HG03575 (cell line): ENCODE results near the gene RHBDF1.

Experiments used
- ATAC-seq: cut with Tn5 transposase; IDR thresholded peaks from one replicate; pipeline ENCODE4 v1.9.1; 2021; ENCODE audit not compliant: unreplicated experiment, insufficient number of reproducible peaks, low FRiP score; ENCODE audit errors: extremely low read depth

Gene RHBDF1

DNA sequence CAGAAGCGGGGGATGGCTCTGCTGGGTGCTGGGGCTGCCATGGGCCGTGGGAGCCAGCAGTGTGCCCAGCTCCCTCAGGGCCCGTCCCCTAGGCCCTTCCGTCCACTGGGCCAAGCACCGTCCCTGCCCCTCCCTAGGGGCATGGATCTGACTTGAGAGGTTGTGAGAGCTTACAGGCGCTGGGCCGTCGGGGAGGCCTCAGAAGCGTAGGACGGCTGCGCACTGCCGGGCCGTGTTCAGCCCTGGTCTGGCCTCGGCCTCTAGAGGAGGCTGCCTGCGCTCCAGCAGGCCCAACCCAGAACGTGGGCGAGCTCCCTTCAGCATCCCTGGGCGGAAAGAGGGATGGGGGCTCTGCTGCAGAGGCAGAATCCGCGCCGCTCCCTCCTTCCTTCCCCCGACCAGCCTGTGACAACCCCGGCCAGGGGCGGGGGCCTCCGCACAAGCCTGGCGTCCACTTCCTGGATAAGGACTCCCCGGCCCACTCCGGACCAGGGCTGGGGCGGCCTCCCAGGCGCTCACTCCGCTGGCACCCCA lies 4.9 kb upstream of the RHBDF1 start:
- no peak for ATAC-seq

DNA sequence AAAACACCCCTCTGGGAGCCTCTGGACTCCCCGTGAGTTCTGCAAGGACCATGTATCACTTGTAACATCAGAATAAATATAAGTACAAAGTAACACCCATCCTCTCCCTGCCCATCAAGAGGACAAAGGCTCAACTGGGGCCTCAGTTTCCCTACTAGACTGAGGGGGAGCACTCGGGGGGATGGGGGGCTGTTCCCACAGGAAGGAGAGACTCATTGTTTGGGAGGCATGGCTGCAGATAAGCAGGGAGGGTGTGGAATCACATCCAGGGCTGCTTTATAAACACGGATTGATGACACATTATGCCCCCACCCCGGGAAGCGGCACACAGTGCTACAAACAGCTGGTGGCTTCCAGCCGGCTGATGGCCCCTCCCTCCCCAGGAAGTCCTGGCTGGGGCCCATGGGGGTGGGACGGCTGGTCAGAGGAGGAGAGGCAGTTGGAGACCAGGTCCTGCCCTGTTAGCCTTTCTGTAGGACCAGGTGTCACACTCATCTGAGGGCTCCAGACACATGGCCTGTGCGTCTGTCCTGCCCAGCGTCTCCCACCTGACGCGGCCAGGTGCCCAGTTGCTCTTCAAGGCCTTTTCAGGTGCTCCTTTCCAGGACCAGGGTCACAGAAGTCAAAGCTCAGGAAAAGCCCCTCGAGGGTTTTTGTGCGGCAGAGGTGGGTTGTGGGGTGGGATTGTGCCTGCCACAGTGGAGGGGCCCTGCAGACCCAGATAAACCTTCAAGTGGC lies 4.3 kb upstream of the RHBDF1 start:
- no peak for ATAC-seq

DNA sequence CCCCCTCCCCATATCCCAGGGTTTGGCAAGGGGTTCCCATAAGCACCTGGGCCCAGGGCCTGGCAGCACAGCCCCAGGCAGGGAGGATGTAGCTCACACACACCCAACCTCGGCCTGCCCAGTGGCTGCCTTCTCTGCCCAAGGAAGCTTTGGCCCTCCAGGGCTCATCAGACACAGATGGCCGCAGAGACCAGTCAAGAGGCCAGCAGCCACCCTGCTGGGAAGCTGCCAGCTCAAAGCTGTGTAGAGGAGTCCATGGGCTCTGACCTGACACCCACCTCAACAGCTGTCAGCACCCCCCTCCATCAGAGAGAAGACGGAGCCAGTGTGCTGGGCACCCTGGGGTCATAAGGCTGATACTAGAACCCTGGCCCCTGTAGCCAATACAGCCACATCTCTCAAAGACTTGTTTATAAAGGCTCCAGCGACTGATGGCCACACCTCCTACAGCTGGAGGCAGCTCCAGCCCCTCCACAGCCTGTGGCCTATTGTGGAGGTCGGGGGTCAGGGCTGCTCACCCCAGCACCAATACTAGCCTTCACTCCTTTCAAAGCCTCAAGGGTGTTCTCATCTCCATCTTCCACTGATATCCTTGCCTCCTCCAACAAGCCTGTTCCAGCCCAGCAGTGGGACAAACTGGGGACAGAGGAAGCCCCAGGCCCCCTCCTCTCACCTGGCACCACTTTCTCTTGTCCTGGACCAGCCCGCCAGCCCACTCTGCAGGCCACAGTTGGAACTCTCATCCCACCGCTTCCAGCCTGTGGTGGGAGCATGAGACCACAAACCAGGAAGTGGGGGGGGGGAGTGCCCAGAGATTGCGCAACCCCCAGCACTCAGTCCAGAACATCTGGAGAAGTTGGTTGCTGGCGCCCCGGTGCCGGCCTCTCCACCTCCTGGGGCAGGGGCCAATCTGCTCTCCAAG lies 3.4 kb upstream of the RHBDF1 start:
- no peak for ATAC-seq

DNA sequence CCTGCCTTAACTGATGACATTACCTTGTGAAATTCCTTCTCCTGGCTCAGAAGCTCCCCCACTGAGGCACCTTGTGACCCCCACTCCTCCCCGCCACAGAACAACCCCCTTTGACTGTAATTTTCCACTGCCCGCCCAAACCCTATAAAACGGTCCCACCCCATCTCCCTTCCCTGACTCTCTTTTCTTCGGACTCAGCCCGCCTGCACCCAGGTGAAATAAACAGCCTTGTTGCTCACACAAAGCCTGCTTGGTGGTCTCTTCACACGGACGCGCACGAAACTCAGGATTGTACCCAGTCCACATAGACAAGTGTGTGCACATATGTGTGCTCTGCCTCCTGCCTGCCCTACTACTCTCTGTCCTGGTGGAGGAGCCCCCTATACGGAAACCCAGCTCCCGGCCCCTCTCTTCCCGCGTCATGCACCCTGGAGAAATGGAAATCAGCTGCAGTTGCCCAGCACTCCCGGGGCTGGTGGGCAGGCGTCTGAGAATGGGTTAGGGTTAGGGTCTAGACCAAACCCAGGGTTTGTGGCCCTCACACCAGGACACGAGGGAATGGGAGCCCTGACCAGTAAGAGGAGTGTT lies 2.4 kb upstream of the RHBDF1 start:
- ATAC-seq: no peak

DNA sequence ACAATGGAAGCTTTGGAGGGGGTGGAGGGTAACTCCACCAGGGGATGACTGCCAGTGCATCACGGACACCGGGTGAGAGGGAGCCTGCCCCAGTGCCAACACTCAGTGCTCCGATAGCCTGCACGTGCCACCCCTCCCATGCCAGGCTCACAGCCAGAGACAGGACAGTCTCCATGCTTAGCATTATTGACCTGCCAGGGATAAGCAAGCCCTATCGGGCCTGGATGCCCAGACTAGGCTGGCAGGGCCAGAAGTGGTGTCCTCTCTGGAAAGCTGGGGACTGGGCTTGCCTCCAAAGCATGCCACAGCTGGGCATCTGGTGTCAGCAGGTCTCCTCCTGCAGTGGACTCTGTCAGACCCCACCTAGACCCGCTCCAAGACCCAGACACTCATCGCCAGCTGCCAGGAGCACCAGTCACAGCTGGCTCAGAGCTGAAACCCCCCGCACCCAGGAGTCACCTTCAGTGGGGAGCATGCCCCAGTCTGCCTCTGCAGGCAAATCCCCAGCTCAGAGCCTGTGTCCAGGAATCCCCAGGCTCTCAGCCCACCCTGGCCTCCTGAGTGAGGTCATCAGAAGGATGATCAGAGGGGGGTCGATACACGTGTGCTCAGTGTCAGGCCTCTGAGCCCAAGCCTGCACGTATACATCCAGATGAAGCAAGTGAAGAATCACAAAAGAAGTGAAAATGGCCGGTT lies 1.8 kb upstream of the RHBDF1 start:
- no peak for ATAC-seq

DNA sequence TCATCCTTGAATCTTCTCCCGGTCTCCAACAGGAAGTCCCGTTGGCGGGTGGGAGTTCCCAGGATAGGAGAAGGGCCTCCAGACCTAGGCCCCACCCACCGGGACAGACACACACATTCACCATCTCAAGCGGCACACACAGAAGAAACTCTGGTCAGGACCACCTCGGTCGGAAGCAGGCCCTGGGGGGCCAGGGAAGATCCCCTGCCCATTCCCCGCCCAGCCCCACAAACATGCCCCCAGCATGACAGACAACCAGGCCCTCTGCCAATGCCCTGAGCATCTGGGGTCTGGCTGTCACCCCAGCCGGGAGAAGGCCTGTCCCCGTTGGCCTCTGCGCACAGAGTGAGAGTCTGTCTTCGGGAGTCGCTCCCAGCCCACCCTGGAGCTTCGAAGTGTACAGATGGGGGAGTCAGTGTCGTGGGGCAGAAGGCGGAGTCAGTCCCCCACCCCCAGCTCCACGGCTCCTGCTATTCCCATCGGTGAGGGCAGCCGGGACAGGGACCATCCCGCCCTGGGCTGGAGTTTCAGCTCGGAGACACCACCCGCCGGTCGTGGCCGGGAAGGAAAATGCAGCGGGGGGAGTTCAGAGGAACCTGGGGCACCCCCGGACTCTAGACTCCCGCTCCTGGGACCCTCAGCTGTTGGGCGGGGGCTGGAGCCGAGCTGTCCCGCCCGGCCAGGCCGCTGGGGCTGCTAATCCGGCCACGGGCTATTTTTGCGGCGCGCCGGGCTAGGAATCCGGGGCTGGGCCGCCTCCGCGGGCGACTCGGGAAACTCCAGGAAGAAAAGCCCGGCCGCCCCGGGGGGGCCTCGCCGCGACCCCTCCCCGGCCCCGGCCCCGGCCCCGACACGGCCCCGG lies 660 bp downstream of the RHBDF1 start:
- no peak for ATAC-seq

DNA sequence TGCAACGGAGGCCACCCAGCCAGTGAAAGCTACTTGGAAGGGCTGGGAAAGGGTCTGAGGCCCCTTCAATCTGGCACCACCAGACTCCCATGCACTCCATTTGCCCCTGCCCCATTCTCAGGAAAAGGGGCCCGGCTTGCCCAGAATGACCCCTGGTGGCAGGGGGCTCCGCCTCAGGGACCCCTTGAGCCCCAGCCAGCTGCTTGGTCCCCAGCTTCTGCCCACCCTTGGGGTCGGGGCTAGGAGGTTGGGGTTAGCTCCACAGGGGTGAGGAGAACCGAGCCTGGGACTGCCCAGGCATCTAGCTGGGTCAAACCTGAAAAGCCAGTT lies 1.3 kb downstream of the RHBDF1 start:
- no peak for ATAC-seq

DNA sequence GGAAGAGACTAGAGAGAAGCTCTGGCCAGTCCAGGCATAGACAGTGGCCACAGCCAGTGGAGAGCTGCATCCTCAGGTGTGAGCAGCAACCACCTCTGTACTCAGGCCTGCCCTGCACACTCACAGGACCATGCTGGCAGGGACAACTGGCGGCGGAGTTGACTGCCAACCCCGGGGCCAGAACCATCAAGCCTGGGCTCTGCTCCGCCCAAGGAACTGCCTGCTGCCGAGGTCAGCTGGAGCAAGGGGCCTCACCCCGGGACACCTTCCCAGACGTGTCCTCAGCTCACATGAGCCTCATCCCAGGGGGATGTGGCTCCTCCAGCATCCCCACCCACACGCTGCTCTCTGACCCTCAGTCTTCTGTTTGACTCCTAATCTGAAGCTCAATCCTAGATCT lies 3.2 kb downstream of the RHBDF1 start:
- no peak for ATAC-seq

DNA sequence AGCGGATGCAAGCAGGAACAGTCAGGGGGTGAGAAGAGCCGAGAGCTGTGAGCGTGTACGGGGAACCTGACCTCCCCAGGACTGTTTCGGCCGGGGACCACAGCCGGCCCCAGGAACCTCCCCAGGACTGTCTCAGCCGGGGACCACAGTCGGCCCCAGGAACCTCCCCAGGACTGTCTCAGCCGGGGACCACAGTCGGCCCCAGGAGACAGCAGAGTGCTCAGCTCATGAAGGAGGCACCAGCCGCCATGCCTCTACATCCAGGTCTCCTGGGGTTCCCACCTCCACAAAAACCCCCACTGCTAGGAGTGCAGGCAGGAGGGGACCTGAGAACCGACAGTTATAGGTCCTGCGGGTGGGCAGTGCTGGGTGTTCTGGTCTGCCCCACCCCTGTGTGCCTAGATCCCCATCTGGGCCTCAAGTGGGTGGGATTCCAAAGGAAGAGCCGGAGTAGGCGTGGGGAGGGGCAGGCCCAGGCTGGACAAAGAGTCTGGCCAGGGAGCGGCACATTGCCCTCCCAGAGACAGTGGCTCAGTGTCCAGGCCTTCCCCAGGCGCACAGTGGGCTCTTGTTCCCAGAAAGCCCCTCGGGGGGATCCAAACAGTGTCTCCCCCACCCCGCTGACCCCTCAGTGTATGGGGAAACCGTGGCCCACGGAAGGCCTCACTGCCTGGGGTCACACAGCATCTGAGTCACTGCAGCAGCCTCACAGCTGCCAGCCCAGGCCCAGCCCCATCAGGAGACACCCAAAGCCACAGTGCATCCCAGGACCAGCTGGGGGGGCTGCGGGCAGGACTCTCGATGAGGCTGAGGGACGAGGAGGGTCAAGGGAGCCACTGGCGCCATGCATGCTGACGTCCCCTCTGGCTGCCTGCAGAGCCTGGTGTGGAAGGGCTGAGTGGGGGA lies 4.3 kb downstream of the RHBDF1 start:
- ATAC-seq: no peak

DNA sequence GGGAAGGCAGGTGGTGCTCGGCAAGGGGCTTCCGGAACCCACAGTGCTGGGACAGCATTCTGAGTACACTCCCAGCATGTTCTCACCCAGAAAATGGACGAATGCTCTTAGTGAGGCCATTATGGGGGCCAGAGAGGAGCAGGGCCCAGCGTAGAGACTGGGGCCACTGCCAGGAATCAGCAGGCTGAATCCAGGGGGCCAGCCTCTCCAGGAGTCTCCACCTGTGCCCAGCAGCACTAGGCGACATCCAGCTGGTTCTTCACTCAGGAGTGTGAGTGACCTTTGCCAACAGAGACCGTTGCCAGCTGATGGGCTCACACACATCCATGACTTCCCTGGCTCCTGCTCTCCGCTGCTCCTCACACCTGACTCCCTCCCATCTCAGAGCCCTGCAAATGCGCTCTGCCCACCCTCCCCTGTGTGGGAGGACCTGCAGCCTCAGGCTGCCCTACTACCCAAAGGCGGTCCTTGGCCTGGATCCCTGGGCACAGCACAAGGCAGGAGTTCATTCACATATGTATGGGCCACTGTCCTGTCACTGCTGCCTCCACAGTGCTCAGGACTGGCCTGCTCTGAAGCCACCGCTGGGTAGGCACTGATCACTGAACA lies 5.1 kb downstream of the RHBDF1 start:
- ATAC-seq: no peak

DNA sequence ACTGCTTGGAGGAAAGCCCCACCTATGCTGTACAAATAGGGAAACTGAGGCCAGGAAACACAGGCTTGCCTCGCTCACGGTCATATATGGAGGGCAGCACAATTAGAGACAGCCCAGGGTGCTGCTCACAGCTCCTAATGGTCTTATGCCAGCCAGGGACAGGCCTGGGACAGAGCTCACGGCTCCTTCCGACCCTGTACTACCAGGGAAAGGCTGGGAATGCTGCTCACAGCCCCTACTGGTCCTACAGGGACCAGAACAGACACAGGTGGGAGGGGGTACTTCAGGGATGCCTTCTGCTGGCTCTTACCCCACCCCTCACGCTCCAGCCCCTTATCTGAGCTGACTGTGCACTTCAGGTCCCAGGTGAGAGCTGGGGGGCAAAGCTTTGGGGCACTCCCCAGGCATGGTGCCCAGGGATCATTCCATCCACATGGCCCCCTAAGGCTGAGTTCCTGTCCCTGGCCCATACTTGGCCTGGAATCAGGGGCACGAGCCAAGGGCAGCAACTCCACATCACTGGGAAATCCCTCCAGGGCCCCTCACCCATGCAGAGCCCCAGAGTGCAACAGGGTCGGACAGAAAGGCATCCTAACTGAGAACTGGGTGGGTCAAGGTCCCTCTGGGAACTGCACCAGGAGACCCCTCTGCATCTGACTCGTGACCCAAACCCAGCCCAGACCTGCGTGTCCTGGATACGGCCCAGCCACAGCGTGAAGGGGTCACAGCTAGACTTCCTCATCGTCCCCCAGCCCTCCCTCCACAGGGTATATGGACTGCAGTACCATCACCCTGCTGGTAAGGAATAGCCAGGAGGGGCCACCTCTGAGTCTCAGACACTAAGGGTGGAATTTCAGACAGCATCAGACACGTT lies 5.9 kb downstream of the RHBDF1 start:
- ATAC-seq: no peak

DNA sequence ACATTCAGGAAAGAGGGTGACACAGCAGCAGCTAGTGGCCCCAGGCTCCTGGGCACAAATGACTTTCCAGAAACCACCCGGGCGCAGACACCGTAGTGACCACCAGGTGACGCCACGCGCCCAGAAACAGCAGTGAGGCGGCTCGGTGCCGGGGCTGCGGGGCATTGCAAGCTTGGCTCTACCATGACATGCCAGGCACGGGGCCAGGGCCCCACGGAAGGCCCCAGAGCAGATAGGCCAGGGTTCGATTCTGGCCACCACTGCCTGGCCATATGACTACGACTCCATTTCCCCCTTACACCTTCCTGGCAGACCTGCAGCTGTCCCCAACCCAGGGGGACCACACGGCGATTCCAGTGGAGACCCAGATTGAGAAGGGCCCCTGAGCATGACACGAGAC lies 6.7 kb downstream of the RHBDF1 start:
- ATAC-seq: no peak

DNA sequence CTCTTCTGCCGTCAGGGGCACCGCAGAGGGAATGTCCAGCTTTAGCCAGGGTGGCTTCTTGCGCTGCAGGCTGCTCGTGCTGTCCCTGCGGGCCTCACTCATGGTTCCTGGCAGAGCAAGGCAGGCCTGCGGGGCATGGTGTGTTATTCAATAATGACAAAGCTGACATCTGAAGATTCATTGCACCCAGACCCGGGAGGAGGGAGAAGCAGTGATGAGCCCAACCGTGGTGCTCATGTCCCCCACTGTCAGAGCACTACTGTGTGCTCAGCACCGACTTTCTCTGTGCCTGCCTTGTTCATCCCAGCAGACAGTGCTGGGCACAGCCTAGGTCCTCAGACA lies 7.5 kb downstream of the RHBDF1 start:
- ATAC-seq: no peak

DNA sequence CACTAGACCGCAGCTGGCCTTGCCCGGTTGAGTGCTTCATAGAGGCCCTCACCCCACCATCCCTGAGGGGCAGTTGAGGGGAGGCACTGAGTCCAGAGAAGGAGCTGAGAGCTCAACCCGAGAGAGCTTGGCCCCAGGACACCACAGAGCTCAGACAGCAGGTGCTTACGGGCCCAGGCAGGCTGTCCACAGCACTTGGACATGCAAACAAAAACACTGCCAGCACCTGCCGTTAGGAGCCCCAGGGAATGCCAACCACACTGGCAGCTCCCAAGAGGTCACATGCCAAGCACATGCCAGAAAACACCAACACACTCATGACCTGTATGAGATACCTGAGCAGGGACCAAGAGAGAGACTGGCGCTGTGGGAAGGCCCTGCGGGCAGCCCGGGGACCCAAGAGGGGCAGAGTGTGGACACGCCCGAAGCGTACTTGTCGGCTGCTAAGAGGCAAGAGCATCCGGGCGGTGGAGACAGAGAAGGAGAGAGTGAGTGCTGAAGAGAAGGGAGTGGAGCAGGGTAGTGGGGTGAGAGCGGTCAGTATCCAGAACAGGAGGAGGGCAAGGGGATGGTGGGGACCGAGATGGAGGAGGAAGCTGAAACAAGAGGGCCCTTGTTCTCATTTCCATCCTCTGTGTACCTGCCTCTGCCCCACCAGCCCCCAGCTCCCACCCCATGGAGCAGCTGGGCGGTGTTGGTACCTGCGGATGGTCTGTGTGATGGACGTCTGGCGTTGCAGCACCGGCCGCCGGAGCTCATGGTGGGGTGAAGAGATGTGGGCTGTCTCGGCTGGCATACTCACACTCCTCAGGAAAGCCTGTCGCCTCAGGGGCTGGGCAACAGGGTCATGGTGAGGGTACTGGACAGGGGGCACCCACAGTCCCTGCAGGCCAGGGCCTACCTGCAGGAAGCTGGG lies 8.2 kb downstream of the RHBDF1 start:
- ATAC-seq: no peak

DNA sequence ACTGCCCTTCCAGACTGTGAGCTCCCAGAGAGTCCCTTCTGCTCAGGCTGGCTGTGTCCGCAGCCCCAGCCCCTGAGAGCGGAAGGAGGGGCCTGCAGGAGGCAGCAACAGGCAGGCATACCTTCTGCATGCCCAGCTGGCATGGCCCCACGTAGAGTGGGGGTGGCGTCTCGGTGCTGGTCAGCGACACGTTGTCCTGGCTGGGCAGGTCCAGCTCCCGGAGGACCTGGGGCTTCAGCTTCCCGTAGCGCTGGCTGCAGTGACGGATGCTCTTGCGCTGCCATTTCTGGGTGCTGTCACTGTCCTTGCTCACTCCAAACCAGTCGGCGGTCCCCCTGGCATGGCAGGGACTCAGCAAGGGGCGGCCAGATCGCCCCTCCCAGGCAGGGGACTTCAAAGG lies 9.0 kb downstream of the RHBDF1 start:
- ATAC-seq: no peak
